HG03571 (cell line): ENCODE results near the gene TBP.
A peak's percentile ranks its signal among the peaks of the same experiment; 100 is the strongest.

Experiments
- ATAC-seq: cut with Tn5 transposase; IDR thresholded peaks from one replicate; pipeline ENCODE4 v1.9.1; 2021; ENCODE audit not compliant: unreplicated experiment

Gene TBP

DNA sequence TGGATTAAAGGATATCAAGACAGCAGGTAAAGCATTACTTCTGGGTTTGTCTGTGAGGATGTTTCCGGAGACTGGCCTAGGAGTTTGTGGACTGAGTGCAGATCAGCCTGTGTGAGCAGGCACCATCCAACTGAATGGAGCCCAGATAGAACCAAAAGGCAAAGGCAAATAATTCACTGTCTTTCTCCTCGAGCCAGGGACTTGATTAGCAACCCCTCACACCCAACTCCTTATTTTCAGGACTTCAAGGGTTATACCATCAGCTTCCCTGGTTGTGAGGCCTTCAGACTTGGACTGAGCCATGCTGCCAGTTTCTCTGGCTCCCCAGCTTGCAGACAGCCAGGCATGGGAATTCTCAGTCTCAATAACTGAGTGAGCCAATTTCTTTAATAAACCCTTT is 20.4 kb upstream of the TBP start:
- ATAC-seq, result no peak

DNA sequence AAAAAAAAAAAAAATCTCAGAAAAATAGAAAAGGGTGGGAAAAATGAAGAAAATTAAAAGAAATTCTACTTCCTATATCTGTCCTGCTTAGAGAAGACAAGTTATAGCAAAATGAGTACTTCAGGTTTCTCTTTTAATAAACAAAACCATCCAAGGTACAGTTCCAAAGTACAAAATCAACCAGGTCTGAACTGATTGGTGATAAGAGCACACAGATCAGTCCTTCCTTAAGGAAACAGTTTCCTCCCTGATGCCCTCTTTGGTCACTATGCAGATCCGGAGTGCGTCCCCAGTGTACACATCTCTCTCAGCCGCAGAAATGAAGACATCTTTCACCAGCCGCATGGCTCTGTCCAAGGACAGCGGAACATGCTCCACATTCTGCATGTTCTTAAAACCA is 19.2 kb upstream of the TBP start:
- no peak for ATAC-seq

DNA sequence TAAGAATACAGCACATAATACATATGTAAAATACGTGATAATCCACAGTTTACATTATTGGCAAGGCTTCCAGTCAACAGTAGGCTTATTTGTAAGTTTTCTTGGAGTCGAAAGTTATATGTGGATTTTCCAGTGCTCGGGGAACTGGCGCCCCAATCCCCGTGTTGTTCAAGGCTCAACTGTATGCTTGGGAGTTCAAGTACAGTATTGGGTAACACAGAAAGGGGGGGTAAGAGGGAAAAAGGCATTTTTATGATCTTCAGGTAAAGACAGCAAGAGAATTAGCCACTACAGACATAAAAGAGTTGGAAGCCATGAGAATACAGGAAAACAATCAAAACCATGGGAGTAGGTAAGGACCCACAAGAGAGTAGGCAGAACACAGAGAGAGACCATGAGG is 17.5 kb upstream of the TBP start:
- no peak for ATAC-seq

DNA sequence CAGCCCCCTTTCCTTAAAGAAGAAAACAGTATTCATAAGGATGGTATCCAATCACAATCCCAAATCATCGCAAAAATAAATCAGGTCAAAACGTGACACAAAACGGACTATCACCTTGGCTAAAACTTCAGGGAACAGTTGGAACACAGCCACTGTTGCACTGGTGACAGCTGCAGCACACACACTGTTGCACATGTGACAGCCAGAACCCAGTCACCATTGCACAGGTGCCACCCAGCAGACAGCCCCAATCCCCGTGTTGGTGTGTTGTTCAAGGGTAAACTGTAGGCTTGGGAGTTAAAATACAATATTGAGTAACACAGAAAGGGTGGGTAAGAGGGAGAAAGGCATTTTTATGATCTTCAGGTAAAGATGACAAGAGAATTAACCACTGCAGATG is 16.8 kb upstream of the TBP start:
- no peak for ATAC-seq

DNA sequence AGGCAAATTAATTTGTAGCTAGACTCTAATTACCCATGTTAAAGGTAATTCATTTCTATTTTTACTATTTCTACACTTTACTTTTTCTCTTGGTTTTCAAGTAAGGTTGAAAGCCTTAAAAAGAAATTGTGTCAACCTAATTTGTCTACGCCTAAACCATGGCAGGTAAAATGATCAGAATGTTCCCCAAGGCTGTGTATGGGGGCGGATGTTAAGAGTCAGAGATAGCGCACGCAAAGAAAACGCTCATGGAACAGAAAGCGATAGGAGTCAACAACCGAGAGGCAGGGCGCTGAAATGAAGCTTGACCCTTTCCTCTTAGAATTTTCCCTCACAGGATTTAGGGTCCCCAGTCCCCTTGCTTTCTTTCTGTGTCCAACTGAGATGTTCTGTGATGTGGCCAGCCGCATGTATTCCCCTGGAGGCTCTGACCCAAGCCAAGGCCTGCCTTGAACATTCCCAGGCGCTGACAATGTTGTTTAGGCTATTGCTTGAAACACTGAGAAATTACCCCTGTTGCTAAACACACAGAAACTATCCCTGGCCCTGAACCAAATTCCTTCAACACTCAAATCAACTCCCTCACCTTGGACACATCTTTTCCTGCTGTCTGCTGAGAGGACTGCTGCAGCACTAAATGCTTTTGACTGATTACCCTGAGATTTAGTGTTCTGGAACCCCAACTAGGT is 12.0 kb upstream of the TBP start:
- no peak for ATAC-seq

DNA sequence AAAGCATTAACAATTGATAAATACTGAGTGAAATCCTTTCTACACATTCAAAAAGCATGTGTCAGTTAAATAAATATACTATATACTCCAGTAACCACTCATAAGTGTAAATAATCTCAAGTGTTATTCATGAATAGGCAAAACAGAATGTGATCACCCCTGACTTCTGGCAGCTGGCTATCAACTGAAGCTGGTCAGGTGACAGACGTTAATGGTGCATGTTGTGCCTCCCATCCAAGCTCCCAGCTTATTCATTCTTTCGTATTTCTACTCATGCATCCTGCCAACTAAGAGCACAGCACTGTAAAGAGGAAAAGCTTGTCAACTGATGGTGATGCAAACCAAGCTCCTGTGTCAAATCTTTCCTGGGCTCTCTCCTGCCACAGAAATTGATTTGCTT is 8.8 kb upstream of the TBP start:
- no peak for ATAC-seq

DNA sequence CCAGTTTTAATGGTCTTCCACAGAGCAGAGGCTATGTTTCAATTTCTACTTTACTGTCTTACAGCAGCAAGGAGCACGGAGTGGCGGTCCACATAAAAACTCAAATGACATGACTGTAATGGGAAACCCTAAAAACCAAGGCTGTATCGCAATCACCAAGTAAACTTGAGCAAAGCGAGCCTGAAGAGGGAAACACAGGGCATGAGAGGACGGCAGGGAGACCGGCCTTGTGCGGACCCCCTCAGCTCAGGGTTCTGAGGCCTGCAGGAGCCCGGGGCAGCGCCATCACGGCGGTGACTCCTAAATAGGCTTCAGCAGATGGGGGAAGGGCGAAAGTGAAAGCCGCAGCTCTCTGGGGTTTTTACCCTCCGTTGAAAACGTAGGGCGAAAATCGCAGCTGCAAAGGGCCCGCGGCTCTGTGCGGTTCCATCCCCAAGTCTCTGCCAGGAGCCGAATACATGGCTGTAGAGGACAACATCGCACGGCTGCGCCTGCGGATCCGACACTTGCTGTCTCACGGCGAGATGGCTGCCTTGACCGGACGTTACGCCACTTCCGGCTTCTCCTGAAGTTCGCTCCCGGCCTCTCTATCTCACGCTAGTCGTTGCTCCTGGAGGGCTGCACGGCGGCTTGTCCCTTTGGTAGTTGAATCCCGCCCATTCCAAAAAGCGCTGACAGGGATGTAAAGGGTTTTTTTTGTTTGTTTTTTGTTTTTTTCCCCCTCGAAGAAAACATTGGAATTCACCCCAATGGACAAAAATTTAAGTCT is 1.2 kb upstream of the TBP start, which contains the start of gene PSMB1:
Gene PSMB1 (minus strand): TSS at position 543 of the 769 bp plus-strand sequence. CDS start 65 bp downstream, at position 478.
- peak; percentile 59 for ATAC-seq

DNA sequence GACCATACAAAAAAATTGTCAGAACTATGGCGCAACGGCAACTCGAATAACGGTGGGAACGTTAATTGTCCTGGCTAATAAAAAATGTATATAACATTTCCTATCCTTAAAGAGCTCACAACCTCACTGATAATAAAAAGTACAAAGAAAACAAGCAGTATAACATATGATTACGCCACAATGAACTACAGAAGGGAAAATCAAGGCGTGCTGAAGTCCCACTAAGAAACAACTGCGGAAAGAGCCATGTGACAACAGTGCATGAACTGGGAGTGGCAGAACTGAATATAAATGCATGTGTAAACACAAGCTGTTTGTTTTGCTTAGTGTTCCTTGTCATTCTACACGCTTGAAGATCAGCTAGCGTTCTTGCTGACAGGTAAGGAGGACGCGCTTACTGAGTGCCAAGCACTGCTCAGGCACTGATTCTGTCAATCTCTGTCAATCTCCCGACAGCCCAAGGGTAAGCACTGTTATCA is 596 bp upstream of the TBP start:
- ATAC-seq, result peak; percentile 31

DNA sequence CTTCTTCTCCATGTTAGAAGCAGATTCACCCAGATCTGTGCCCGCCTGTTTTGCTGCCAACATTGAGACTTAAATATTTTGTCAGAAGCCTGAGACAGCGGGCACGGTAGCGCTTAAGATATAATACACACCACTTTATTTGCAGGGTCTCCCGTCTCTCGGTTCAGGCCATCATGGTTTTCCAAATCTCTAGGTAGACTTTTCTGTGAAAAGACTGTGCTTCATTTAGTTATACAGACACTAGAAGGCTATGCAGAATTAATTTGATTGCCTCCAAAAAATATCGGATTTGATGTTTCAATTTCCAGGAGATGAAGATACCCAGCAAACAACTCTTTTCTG is 598 bp downstream of the TBP start:
- no peak for ATAC-seq

DNA sequence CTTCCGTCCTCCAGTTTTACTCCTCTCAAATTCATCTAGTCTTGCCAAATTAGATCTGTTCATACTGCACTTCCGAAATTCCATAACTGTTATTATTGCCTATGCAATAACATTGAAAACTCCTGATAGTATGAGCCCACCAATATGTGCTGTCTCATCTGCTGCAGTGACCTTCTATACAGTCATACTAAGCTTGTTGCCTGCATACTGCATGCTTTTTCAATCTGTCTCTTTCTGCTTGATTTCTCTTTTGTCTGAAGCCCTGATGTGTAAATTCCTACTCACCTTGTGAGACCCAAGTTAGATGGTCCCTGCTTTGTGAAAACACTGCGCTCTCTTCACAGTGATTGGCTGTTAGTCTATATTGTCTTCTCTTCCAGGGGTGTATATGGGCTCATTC is 1.1 kb downstream of the TBP start:
- no peak for ATAC-seq

DNA sequence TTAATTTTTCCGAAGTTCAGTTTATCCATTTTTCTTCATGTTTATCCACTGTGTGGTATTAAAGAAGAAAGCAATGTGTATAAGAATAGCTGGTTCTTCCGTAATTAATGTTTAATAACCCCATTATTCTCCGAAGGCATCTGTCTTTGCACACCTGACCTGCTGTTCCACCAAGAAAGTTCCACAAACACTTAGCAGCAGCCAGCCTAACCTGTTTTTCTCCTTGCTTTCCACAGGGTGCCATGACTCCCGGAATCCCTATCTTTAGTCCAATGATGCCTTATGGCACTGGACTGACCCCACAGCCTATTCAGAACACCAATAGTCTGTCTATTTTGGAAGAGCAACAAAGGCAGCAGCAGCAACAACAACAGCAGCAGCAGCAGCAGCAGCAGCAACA is 7.4 kb downstream of the TBP start:
- ATAC-seq, result no peak

DNA sequence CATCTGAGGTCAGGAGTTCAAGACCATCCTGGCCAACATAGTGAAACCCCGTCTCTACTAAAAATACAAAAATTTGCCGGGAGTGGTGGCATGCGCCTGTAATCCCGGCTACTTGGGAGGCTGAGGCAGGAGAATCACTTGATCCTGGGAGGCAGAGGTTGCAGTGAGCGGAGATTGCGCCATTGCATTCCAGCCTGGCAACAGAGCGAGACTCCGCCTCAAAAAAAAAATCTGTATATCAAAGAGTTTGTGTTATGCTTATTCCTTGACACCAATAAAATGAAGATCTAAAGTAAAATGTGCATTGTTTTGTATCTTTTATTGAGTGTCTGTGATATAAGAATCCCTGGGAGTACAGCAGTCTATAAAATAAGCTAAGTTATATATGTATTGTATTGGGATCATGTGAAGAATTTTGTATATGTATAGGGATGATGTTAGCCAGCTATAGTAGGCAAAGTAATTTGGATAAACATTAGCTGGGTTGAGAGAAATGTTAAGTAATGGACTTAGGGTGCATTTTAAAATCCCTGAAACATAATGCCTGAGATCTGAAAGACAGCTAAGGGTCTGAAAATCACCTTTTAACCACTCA is 10.9 kb downstream of the TBP start:
- no peak for ATAC-seq

DNA sequence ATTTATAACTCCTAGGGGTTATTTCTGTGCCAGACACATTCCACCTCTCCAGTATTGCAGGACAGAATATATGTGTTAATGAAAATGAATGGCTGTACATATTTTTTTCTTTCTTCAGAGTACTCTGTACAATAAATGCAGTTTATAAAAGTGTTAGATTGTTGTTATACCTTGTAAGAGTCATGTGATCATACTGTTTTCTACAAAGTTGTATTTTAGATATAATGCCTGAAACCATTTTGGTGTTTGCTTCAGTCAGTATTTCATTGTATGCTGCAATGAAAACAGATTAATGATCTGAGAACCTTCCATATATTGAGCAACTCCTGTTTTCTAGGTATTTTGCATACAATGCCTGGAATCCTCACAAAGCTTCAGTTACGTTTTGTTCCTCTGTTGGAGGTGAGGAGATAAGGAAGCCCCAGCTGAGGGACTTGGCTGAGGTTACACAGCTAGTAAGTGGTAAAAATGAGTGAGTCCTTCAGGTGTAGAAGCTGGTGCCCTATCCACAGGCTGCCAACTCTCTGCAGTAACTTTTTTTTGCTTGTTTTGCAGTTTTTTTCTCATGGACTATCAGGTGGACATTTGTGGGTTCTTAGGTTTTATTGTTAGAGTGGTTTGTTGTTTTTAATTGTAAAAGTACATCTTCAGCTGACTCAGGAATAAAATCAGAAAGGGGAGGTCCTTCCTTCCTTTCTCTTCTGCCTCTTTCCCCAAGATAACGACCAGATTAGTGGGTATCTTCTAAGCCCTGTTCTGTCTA is 18.7 kb downstream of the TBP start:
- no peak for ATAC-seq

DNA sequence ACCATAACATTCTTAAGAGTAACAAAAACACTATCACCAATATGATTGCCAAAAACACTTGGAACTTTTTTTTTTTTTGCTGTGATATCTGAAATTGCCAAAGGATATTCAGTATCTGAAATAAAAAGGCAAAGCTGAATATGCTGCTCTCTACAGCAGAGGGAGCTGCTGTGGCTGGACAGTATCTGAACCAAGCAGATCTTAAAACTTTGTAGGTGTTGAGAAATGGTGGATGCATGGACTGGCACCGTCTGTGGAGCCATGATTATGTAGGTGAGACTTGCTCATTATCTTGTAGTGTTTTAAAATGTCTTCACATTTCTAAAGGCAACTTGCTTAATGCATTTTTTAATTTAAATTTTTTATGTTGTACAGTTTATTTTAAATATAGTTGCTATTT is 21.1 kb downstream of the TBP start:
- no peak for ATAC-seq

DNA sequence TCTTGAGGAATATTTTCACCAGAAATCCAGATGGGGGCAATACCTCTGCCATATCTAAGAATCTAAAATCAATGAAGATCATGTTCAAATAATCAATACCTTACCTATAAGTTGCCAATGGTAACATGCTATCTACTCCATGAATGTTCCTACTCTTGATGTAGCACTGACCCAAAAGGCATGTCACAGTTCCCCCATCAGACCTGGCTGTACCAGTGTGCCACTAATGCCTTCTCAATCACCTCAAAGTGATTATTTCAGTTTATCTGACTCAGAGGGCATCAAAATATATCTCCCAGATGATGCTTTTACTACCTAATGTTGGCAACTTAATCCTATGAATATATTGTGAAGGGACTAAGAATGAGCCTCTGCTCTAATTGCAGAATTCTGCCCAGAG is 24.7 kb downstream of the TBP start:
- ATAC-seq, result no peak

DNA sequence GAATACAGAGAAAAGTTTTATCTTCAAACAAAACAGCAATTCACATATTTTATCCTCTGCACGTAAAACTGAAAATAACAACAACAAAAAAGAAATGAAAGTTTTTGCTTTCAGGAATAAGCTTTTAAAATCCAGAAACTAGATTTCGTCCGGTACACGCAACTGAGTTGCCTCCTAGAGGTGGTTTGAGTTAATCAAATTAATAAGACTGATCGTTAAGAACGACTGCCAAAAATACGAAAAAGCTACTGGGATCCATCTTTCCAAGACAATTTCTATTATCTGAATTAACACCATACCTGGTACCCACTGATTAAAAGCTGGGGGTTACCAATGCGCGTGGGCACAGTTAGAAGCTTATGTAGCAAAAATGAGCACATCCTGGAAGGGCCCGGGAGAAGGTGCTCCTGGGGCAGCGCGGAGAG is 29.6 kb downstream of the TBP start:
- no peak for ATAC-seq

DNA sequence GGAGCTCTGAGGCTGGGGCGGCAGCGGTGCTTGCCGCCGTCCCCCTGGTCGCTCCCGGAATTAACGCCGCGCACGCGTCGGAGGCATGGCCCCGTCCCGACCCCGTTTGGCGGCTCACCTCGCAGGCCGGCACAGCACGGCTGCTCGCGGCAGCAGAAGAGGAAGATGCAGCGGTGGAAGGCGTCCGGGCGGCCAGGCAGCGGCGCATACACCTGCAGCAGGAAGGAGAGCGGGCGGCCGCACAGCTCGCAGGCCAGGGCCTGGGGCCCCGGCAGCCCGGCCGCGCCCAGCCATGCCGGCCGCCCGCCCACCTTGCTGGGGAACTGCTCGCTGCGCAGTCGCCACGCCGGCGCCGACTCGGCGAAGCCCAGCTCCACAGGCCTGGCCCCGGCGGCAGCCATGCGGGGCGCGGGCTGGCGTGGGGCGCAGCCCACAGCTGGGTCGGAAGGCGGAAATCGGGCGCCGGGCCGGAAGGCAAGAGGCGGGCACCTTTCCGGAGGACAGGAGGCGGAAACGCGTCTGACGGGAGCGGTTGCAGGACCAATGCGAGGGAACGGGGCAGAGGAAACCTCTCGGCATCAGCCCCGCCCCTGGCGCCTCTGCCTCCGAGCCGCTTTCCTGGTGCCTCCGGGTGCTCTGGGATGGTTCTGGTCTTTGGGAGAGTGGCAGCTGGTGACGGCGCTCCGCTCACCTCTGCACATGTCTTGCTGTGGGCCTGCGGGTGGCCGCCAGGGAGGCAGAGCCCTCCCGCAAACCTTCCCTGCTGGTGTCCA is 30.2 kb downstream of the TBP start, which contains the start of gene PDCD2:
Gene PDCD2 (minus strand): TSS at position 457 of the 773 bp plus-strand sequence. CDS start 56 bp downstream, at position 401.
- ATAC-seq, result peak; percentile 97

DNA sequence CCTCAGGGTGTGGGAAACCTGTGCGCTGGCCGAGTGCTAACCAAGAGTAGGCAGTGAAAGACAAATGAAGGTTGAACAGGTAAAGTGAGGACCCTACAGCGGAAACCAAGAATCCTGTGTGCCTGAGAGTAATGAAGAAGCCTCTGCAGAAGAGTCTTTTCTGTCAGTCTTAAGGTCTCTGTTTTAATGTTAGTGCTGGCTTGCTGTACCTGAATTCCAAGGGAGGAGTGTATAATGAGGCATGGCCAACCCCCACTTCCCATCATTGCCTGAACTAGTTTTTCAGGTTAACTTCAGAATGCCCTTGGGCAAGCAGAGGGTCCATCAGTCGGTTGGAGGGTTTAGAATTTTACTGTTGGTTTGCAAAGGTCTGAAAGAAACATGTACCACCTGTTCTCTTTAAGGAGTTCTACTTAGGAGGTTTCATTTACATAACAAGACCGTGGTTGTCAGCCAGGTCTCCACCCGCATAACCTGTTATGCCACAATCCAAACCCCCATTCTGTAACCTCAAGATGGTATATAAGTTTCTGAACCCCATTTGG is 30.9 kb downstream of the TBP start:
- peak; percentile 30 for ATAC-seq

DNA sequence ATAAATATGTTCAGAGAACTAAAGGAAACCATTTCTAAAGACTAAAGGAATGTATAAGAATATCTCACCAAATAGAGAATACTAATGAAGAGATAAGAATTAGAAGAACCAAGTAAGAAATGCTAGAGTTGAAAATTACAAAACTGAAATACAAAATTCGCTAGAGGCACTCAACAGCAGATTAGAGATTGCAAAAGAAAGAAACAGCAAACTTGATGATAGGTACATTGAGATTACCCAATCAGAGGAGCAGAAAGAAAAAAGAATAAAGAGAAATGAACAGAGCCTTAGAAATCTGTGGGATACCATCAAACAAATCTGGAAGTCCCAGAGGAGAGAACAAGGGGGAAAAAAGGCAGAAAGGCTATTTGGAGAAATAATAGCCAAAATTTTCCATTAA is 36.6 kb downstream of the TBP start:
- no peak for ATAC-seq

DNA sequence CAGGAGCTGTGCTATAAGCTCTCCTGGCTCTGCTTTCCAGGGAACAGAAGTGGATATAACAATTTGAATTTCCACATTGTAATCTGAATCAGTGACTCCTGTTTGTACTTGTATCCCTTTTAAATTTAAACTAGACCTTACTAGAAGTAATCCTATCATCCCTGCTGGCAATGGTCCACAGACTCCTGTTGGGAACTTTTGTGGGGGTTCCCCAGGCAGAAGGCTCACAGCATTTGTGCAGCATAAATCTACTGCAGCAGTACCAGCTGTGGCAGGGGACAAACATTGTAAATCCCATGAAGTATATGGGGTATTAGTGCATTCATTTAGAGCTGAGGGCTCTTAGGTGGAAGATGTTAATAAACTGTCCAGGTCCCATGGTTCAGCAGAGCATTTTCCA is 42.3 kb downstream of the TBP start:
- no peak for ATAC-seq
